Nucleus accumbens (tissue), 56 donors: ENCODE data around the gene COL4A1.

Experiments
- DNase-seq, 56 donors: peaks; one replicate each; lab custom pipeline; 2025; lab: John Stamatoyannopoulos, UW

The COL4A1 gene

GRCh38 chr13:110263888-110264287 lies 43.1 kb downstream of the COL4A1 start:
- no peak for DNase-seq

GRCh38 chr13:110263404-110263803 lies 43.6 kb downstream of the COL4A1 start:
- no peak for DNase-seq

- no peak for DNase-seq
Observed at GRCh38 chr13:110262508-110263291, 44.3 kb downstream of the COL4A1 start.

GRCh38 chr13:110262082-110262436 lies 44.9 kb downstream of the COL4A1 start:
- no peak for DNase-seq

- DNase-seq = no peak
Observed at GRCh38 chr13:110261166-110262081, 45.5 kb downstream of the COL4A1 start.

- no peak for DNase-seq
Observed at GRCh38 chr13:110259651-110260050, 47.3 kb downstream of the COL4A1 start.

- no peak for DNase-seq
Observed at GRCh38 chr13:110258876-110259631, 47.9 kb downstream of the COL4A1 start.

- DNase-seq = no peak
Observed at GRCh38 chr13:110257408-110257807, 49.5 kb downstream of the COL4A1 start.

- no peak for DNase-seq
Observed at GRCh38 chr13:110256126-110256905, 50.6 kb downstream of the COL4A1 start.

GRCh38 chr13:110254751-110255553 lies 52.0 kb downstream of the COL4A1 start:
- no peak for DNase-seq

GRCh38 chr13:110254151-110254679 lies 52.7 kb downstream of the COL4A1 start:
- DNase-seq = no peak

GRCh38 chr13:110251193-110251819 lies 55.7 kb downstream of the COL4A1 start:
- DNase-seq = no peak

GRCh38 chr13:110250258-110250891 lies 56.6 kb downstream of the COL4A1 start:
- no peak for DNase-seq

GRCh38 chr13:110249326-110249725 lies 57.6 kb downstream of the COL4A1 start:
- DNase-seq = no peak

- DNase-seq = no peak
Observed at GRCh38 chr13:110248449-110249143, 58.4 kb downstream of the COL4A1 start.

- DNase-seq = no peak
Observed at GRCh38 chr13:110246530-110246929, 60.4 kb downstream of the COL4A1 start.

GRCh38 chr13:110245416-110245899 lies 61.5 kb downstream of the COL4A1 start:
- DNase-seq = no peak
